ENCODE results near the gene DBNDD2. TPM values are rescaled to one million over a fixed set of nuclear protein-coding genes. Genes with fewer than 3 reads are reported as not detected.

DBNDD2 gene
- total and polyA plus RNA-seq, 11 donors = 209 to 423 (median 346) TPM

DNA sequence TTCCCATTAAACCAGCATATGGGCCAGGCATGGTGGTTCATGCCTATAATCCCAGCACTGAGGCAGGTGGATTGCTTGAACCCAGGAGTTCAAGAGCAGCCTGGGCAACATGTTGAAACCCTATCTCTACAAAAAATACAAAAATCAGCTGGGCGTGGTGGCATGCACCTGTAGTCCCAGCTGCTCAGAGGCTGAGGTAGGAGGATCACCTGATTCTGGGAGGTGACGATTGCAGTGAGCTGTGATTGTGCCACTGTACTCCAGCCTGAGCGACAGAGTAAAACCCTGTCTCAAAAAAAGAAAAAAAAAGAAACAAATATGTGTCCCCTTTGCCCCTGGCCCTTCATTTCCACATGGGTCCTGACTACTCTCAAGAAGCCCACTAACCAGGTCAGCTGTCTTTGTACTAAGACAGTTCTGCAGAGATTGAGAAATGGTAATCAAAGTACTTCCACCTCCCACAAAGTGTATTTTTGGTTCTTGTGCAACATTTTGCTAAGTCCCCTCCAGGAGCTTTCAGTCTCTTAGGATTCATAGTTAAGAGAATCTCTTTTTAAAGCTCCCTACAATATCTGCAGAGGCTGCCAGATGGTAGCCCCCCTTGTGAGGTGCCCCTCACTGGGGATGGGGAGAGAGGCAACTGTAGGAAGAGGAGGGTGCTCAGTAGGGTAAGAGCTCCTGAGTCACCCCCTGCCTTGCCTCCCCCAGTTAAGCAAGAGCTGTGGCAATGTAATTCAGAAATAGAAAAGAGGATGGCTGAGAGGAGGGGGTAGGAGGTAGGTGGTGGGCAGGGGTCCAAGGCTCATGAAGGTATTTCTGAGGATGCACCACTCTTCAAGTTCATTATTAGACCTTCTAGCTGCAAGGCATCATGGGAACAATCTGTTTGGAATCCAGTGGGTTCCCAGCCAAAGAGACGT is 44.9 kb downstream of the DBNDD2 start:
- 62 to 77% (median 72%) methylated on average over 4 of the region's 4 CpGs for WGBS, 4 donors
- Histone ChIP-seq H3K27me3 (no peaks in the 10 kb centered on the region), H3K36me3 (no peaks in the 10 kb centered on the region), H3K27ac (peak overlapping the region in 1 of 12 donors; percentile 1), H3K4me1 (peaks cover 0 to 9% (median 0%) of the 10 kb centered on the region in 12 donors), H3K9me3 (no peaks in the 10 kb centered on the region), H3K4me3 (no peak overlapping the region)
- intact Hi-C loops (cut with DNase I) = loop anchor here in 5 of 10 donors (5.0 to 10.0 kb wide), 4 partner anchors 136 to 322 kb away; no protein-coding TSS in a partner anchor
- DNase-seq (no peak), ATAC-seq (no peak)
- TF ChIP-seq POLR2A (IDR thresholded peaks at IDR 0.05) = no peak
- TF ChIP-seq, protein P1, sequence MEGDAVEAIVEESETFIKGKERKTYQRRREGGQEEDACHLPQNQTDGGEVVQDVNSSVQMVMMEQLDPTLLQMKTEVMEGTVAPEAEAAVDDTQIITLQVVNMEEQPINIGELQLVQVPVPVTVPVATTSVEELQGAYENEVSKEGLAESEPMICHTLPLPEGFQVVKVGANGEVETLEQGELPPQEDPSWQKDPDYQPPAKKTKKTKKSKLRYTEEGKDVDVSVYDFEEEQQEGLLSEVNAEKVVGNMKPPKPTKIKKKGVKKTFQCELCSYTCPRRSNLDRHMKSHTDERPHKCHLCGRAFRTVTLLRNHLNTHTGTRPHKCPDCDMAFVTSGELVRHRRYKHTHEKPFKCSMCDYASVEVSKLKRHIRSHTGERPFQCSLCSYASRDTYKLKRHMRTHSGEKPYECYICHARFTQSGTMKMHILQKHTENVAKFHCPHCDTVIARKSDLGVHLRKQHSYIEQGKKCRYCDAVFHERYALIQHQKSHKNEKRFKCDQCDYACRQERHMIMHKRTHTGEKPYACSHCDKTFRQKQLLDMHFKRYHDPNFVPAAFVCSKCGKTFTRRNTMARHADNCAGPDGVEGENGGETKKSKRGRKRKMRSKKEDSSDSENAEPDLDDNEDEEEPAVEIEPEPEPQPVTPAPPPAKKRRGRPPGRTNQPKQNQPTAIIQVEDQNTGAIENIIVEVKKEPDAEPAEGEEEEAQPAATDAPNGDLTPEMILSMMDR (IDR thresholded peaks at IDR 0.05) = no peak

DNA sequence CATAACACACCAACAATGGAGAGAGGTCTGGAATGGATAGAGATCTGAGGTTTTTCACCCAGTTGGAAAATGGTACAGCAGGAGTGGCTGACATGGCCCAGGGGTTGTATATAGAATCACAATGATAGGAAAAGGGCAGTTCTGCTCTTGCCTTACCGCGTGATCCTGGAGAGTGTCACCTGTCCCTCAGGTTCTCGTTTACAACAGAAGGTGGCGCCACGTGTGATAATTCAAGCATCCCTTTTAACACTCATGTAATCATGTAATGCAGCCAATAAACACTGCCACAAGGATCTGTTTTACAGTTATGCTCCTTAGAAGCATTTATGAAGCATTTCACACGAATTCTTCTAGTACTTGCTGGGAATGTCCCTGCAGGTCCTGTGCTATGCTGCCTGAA is 48.5 kb downstream of the DBNDD2 start:
- Histone ChIP-seq H3K27ac (no peak overlapping the region), H3K9me3 (no peaks in the 10 kb centered on the region), H3K36me3 (no peaks in the 10 kb centered on the region), H3K4me3 (no peak overlapping the region), H3K4me1 (no peaks in the 10 kb centered on the region), H3K27me3 (no peaks in the 10 kb centered on the region)
- no peak for DNase-seq
- intact Hi-C loops (cut with DNase I) = loop anchor here in 4 of 10 donors (5.0 to 10.0 kb wide), 3 partner anchors 308 to 318 kb away; no protein-coding TSS in a partner anchor
- no peak for TF ChIP-seq POLR2A (IDR thresholded peaks at IDR 0.05)
- TF ChIP-seq, protein P1 (IDR thresholded peaks at IDR 0.05) = peak in 8 of 12 donors; percentile 7 to 30 (median 14)
- 13 to 22% (median 18%) methylated on average over 6 of the region's 6 CpGs for WGBS, 4 donors
- ATAC-seq = peak in 1 of 4 donors; percentile 48

DNA sequence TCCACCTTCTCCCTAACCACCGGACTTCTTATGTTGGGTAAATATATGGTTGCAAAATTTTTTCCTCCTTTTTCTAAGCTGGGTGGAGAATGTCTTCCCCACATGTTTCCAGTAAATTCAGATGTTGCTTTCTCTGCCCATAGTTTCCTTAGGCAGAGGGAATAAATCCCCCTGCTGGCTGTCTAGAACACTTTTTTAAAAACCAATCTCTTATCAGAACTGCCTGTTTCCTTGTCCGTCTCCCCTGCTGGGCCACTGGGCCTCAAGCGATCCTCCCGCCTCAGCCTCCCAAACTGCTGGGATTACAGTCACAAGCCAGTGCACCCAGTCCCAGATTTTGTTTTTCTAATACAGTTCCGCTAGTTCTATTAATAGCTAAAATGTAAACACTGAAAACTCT is 51.5 kb downstream of the DBNDD2 start:
- no peak overlapping the region for H3K4me3 ChIP-seq
- DNase-seq (no peak), ATAC-seq (no peak)
- no peaks in the 10 kb centered on the region for H3K9me3 ChIP-seq
- WGBS, 4 donors = 63 to 72% (median 69%) methylated on average over 5 of the region's 5 CpGs
- no peak overlapping the region for H3K27ac ChIP-seq
- TF ChIP-seq POLR2A (IDR thresholded peaks at IDR 0.05) = no peak
- TF ChIP-seq, protein P1 (IDR thresholded peaks at IDR 0.05) = no peak
- no peaks in the 10 kb centered on the region for H3K36me3 ChIP-seq
- intact Hi-C loops (cut with DNase I) = loop anchor here in 6 of 10 donors (5.0 to 10.0 kb wide), 4 partner anchors 295 to 315 kb away; no protein-coding TSS in a partner anchor
- peaks cover 0 to 24% (median 2%) of the 10 kb centered on the region in 9 donors for H3K27me3 ChIP-seq
- no peaks in the 10 kb centered on the region for H3K4me1 ChIP-seq

Small RNA genes within 50 kb of the gene (microRNA-seq; reads per million reads assigned to microRNA genes)
- gene MIR6812 = 0 to 0.60 (median 0.33) reads per million in 4 donors

Other genes with a start within 250 kb of the DBNDD2 start
- gene PI3, start 233.4 kb upstream of the DBNDD2 start, total RNA-seq = under 1 TPM in 2 of 9 donors, not detected in 7; 0.55 to 0.97 TPM
- under 1 TPM in 1 of 2 donors, not detected in 1; 0.47 TPM for gene PI3, start 233.4 kb upstream of the DBNDD2 start, polyA plus RNA-seq
- gene SEMG1, start 201.3 kb upstream of the DBNDD2 start, total RNA-seq = not detected
- not detected for gene SEMG1, start 201.3 kb upstream of the DBNDD2 start, polyA plus RNA-seq
- gene SEMG2, start 186.9 kb upstream of the DBNDD2 start, total RNA-seq = not detected
- not detected for gene SEMG2, start 186.9 kb upstream of the DBNDD2 start, polyA plus RNA-seq
- 100 to 1,000 TPM in 1 of 9 donors, 1 to 10 TPM in 3, under 1 TPM in 3, not detected in 2; 0.37 to 187 (median 1.8) TPM for gene SLPI, start 153.7 kb upstream of the DBNDD2 start, total RNA-seq
- 1 to 10 TPM; 1.1 to 1.5 TPM for gene SLPI, start 153.7 kb upstream of the DBNDD2 start, polyA plus RNA-seq
- not detected for gene RBPJL, start 101.4 kb upstream of the DBNDD2 start, total RNA-seq
- gene RBPJL, start 101.4 kb upstream of the DBNDD2 start, polyA plus RNA-seq = not detected
- not detected for gene MATN4, start 100.0 kb upstream of the DBNDD2 start, total RNA-seq
- not detected for gene MATN4, start 100.0 kb upstream of the DBNDD2 start, polyA plus RNA-seq
- gene SDC4, start 59.9 kb upstream of the DBNDD2 start, total RNA-seq = 100 to 1,000 TPM in 2 of 9 donors, 10 to 100 TPM in 7; 62.1 to 140 (median 94.1) TPM
- gene SDC4, start 59.9 kb upstream of the DBNDD2 start, polyA plus RNA-seq = 100 to 1,000 TPM in 1 of 2 donors, 10 to 100 TPM in 1; 44.3 to 139 TPM
- 10 to 100 TPM; 16.4 to 54.0 (median 23.0) TPM for gene SYS1, start 45.1 kb upstream of the DBNDD2 start, total RNA-seq
- gene SYS1, start 45.1 kb upstream of the DBNDD2 start, polyA plus RNA-seq = 10 to 100 TPM; 12.6 to 68.8 TPM
- gene TP53TG5, start 30.0 kb upstream of the DBNDD2 start, total RNA-seq = 1 to 10 TPM in 2 of 9 donors, under 1 TPM in 5, not detected in 2; 0.32 to 3.2 (median 0.76) TPM
- gene TP53TG5, start 30.0 kb upstream of the DBNDD2 start, polyA plus RNA-seq = 1 to 10 TPM in 1 of 2 donors, under 1 TPM in 1; 0.40 to 1.5 TPM
- 100 to 1,000 TPM; 124 to 224 (median 165) TPM for gene PIGT, start 7.9 kb downstream of the DBNDD2 start, total RNA-seq
- 100 to 1,000 TPM; 106 to 175 TPM for gene PIGT, start 7.9 kb downstream of the DBNDD2 start, polyA plus RNA-seq
- gene WFDC2, start 61.5 kb downstream of the DBNDD2 start, total RNA-seq = 1 to 10 TPM in 1 of 9 donors, under 1 TPM in 1, not detected in 7; 0.77 to 4.7 TPM
- under 1 TPM in 1 of 2 donors, not detected in 1; 0.51 TPM for gene WFDC2, start 61.5 kb downstream of the DBNDD2 start, polyA plus RNA-seq
- not detected for gene SPINT3, start 107.3 kb downstream of the DBNDD2 start, total RNA-seq
- gene SPINT3, start 107.3 kb downstream of the DBNDD2 start, polyA plus RNA-seq = not detected
- not detected for gene WFDC6, start 131.2 kb downstream of the DBNDD2 start, total RNA-seq
- not detected for gene WFDC6, start 131.2 kb downstream of the DBNDD2 start, polyA plus RNA-seq
- under 1 TPM in 1 of 9 donors, not detected in 8; 0.20 TPM for gene EPPIN, start 139.1 kb downstream of the DBNDD2 start, total RNA-seq
- gene EPPIN, start 139.1 kb downstream of the DBNDD2 start, polyA plus RNA-seq = not detected
- gene WFDC8, start 171.0 kb downstream of the DBNDD2 start, total RNA-seq = not detected
- not detected for gene WFDC8, start 171.0 kb downstream of the DBNDD2 start, polyA plus RNA-seq
- gene WFDC10A, start 221.4 kb downstream of the DBNDD2 start, total RNA-seq = not detected
- gene WFDC10A, start 221.4 kb downstream of the DBNDD2 start, polyA plus RNA-seq = not detected
- not detected for gene WFDC9, start 223.0 kb downstream of the DBNDD2 start, total RNA-seq
- gene WFDC9, start 223.0 kb downstream of the DBNDD2 start, polyA plus RNA-seq = not detected

Data from heart left ventricle (tissue), 16 donors.